Measurements from ENCODE around the gene MFSD8. TPM values are rescaled to one million over a fixed set of nuclear protein-coding genes. Genes with fewer than 3 reads are reported as not detected.

The MFSD8 gene
- total and polyA plus RNA-seq, 4 donors: 6.3 to 21.0 (median 17.6) TPM

DNA sequence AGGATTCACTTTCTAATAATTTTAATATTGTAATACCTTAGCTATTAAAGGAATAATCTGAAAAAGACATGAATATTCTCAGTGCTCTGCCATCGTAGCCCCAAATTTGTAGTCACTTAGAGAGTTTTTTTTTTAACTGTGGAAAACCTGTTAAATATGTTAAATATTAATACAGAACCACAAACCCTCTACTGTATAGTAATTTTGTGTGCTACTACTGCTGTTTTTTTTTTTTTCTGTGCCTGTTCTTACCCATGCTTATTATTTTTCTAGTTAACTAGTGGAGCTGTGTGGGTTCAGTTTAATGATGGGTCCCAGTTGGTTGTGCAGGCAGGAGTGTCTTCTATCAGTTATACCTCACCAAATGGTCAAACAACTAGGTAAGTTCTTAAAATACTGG is 68.4 kb downstream of the MFSD8 start:
- H3K4me1 ChIP-seq (ENCODE audit: control insufficient read depth in 4 of 4, insufficient read depth in 4 of 4, low read length in 3 of 4): no peaks in the 10 kb centered on the region
- DNase-seq (ENCODE audit: low spot score): no peak
- WGBS: 97% methylated on average over 1 of the region's 1 CpG
- H3K9me3 ChIP-seq (ENCODE audit: control insufficient read depth in 4 of 4, low read length in 3 of 4): no peaks in the 10 kb centered on the region
- H3K4me3 ChIP-seq (ENCODE audit: low read depth in 1 of 3, low read length in 3 of 3): no peak overlapping the region
- TF ChIP-seq, protein P1, sequence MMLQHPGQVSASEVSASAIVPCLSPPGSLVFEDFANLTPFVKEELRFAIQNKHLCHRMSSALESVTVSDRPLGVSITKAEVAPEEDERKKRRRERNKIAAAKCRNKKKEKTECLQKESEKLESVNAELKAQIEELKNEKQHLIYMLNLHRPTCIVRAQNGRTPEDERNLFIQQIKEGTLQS (IDR thresholded peaks at IDR 0.05): no peak
- TF ChIP-seq HNF4A (conservative IDR thresholded peaks at IDR 0.05) (no peak), RAD21 (IDR thresholded peaks at IDR 0.05) (no peak), YY1 (IDR thresholded peaks at IDR 0.05) (no peak), SP1 (IDR thresholded peaks at IDR 0.05) (no peak), NR2F2 (IDR thresholded peaks at IDR 0.05) (no peak), FOXA2 (IDR thresholded peaks at IDR 0.05) (no peak), JUND (IDR thresholded peaks at IDR 0.05) (no peak), GABPA (IDR thresholded peaks at IDR 0.05 in 1 of 2, conservative IDR thresholded peaks at IDR 0.05 in 1 of 2) (no peak), FOXA1 (IDR thresholded peaks at IDR 0.05) (no peak), RXRA (IDR thresholded peaks at IDR 0.05) (no peak), EGR1 (IDR thresholded peaks at IDR 0.05; ENCODE audit: low read depth in 2 of 2) (no peak), HNF4G (IDR thresholded peaks at IDR 0.05) (no peak), TAF1 (conservative IDR thresholded peaks at IDR 0.05) (no peak)
- TF ChIP-seq, protein P2, sequence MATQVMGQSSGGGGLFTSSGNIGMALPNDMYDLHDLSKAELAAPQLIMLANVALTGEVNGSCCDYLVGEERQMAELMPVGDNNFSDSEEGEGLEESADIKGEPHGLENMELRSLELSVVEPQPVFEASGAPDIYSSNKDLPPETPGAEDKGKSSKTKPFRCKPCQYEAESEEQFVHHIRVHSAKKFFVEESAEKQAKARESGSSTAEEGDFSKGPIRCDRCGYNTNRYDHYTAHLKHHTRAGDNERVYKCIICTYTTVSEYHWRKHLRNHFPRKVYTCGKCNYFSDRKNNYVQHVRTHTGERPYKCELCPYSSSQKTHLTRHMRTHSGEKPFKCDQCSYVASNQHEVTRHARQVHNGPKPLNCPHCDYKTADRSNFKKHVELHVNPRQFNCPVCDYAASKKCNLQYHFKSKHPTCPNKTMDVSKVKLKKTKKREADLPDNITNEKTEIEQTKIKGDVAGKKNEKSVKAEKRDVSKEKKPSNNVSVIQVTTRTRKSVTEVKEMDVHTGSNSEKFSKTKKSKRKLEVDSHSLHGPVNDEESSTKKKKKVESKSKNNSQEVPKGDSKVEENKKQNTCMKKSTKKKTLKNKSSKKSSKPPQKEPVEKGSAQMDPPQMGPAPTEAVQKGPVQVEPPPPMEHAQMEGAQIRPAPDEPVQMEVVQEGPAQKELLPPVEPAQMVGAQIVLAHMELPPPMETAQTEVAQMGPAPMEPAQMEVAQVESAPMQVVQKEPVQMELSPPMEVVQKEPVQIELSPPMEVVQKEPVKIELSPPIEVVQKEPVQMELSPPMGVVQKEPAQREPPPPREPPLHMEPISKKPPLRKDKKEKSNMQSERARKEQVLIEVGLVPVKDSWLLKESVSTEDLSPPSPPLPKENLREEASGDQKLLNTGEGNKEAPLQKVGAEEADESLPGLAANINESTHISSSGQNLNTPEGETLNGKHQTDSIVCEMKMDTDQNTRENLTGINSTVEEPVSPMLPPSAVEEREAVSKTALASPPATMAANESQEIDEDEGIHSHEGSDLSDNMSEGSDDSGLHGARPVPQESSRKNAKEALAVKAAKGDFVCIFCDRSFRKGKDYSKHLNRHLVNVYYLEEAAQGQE (IDR thresholded peaks at IDR 0.05): no peak
- TF ChIP-seq, protein P3, sequence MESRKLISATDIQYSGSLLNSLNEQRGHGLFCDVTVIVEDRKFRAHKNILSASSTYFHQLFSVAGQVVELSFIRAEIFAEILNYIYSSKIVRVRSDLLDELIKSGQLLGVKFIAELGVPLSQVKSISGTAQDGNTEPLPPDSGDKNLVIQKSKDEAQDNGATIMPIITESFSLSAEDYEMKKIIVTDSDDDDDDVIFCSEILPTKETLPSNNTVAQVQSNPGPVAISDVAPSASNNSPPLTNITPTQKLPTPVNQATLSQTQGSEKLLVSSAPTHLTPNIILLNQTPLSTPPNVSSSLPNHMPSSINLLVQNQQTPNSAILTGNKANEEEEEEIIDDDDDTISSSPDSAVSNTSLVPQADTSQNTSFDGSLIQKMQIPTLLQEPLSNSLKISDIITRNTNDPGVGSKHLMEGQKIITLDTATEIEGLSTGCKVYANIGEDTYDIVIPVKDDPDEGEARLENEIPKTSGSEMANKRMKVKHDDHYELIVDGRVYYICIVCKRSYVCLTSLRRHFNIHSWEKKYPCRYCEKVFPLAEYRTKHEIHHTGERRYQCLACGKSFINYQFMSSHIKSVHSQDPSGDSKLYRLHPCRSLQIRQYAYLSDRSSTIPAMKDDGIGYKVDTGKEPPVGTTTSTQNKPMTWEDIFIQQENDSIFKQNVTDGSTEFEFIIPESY (IDR thresholded peaks at IDR 0.05): no peak
- TF ChIP-seq, protein P4, sequence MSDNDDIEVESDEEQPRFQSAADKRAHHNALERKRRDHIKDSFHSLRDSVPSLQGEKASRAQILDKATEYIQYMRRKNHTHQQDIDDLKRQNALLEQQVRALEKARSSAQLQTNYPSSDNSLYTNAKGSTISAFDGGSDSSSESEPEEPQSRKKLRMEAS (IDR thresholded peaks at IDR 0.05): no peak
- TF ChIP-seq, protein P5, sequence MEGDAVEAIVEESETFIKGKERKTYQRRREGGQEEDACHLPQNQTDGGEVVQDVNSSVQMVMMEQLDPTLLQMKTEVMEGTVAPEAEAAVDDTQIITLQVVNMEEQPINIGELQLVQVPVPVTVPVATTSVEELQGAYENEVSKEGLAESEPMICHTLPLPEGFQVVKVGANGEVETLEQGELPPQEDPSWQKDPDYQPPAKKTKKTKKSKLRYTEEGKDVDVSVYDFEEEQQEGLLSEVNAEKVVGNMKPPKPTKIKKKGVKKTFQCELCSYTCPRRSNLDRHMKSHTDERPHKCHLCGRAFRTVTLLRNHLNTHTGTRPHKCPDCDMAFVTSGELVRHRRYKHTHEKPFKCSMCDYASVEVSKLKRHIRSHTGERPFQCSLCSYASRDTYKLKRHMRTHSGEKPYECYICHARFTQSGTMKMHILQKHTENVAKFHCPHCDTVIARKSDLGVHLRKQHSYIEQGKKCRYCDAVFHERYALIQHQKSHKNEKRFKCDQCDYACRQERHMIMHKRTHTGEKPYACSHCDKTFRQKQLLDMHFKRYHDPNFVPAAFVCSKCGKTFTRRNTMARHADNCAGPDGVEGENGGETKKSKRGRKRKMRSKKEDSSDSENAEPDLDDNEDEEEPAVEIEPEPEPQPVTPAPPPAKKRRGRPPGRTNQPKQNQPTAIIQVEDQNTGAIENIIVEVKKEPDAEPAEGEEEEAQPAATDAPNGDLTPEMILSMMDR (IDR thresholded peaks at IDR 0.05; ENCODE audit: low read depth, low read length, missing input control): no peak
- H3K36me3 ChIP-seq (ENCODE audit: control insufficient read depth in 4 of 4, insufficient read depth in 3 of 4, low read depth in 1 of 4, low read length in 3 of 4): no peaks in the 10 kb centered on the region
- H3K9ac ChIP-seq (ENCODE audit: low read depth in 1 of 2, low read length in 2 of 2): no peak overlapping the region
- H3K27ac ChIP-seq (ENCODE audit: low read depth in 1 of 2, low read length in 2 of 2): no peak overlapping the region
- no peaks in the 10 kb centered on the region for H3K27me3 ChIP-seq (ENCODE audit: control insufficient read depth in 4 of 4, insufficient read depth in 4 of 4, low read length in 3 of 4)

All from liver (tissue), 9 donors.